GM08714 (cell line): Measurements from ENCODE around the gene FAT2.

ENCODE experiments used
- H3K4me3 ChIP-seq: fragments of 200-500 bp; sonication (Bioruptor generic); 2 replicates; pipeline ENCODE4 v1.5.1; 2014; ENCODE audit warnings: mild to moderate bottlenecking, low read length, inconsistent platforms
- ZNF274 ChIP-seq: IDR thresholded peaks from 2 replicates; pipeline ENCODE4 v1.6.1; 2012; ENCODE audit warnings: mild to moderate bottlenecking, low read depth, low read length

Gene FAT2, protein sequence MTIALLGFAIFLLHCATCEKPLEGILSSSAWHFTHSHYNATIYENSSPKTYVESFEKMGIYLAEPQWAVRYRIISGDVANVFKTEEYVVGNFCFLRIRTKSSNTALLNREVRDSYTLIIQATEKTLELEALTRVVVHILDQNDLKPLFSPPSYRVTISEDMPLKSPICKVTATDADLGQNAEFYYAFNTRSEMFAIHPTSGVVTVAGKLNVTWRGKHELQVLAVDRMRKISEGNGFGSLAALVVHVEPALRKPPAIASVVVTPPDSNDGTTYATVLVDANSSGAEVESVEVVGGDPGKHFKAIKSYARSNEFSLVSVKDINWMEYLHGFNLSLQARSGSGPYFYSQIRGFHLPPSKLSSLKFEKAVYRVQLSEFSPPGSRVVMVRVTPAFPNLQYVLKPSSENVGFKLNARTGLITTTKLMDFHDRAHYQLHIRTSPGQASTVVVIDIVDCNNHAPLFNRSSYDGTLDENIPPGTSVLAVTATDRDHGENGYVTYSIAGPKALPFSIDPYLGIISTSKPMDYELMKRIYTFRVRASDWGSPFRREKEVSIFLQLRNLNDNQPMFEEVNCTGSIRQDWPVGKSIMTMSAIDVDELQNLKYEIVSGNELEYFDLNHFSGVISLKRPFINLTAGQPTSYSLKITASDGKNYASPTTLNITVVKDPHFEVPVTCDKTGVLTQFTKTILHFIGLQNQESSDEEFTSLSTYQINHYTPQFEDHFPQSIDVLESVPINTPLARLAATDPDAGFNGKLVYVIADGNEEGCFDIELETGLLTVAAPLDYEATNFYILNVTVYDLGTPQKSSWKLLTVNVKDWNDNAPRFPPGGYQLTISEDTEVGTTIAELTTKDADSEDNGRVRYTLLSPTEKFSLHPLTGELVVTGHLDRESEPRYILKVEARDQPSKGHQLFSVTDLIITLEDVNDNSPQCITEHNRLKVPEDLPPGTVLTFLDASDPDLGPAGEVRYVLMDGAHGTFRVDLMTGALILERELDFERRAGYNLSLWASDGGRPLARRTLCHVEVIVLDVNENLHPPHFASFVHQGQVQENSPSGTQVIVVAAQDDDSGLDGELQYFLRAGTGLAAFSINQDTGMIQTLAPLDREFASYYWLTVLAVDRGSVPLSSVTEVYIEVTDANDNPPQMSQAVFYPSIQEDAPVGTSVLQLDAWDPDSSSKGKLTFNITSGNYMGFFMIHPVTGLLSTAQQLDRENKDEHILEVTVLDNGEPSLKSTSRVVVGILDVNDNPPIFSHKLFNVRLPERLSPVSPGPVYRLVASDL (N-terminal part only)

GRCh38 chr5:151591144-151591819 lies at the start of gene FAT2:
FAT2 (minus strand) TSS chr5:151591331; CDS start chr5:151568931, 22,400 bp downstream.
- TF ChIP-seq ZNF274 = no peak
- no peak within 1 kb of the TSS for H3K4me3 ChIP-seq

- H3K4me3 ChIP-seq = no peak overlapping the region
- TF ChIP-seq ZNF274 = no peak
Observed at GRCh38 chr5:151638619-151639018, 47.5 kb upstream of the FAT2 start.

GRCh38 chr5:151637676-151638075 lies 46.5 kb upstream of the FAT2 start:
- no peak overlapping the region for H3K4me3 ChIP-seq
- TF ChIP-seq ZNF274 = no peak

DNA sequence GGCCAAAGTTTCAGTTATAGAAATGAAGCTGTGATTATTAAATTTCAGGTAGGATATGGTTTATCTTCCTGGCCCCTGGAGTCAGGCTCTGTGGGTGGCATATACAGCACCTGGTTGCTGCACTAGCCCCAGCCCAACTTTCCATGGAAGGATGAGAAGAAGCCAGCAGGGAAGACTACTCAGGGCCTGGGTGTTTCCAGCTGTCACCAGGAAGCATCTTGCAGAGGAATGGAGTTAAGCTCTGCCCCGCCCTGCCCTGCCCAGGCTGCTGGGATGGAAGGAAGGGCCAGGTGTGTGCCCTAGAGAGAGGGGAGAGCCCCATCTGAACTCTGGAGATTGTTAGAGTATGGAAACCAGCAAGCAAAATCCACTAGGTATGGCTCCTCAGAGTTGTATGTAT lies 42.8 kb upstream of the FAT2 start:
- no peak for TF ChIP-seq ZNF274
- H3K4me3 ChIP-seq = no peak overlapping the region

DNA sequence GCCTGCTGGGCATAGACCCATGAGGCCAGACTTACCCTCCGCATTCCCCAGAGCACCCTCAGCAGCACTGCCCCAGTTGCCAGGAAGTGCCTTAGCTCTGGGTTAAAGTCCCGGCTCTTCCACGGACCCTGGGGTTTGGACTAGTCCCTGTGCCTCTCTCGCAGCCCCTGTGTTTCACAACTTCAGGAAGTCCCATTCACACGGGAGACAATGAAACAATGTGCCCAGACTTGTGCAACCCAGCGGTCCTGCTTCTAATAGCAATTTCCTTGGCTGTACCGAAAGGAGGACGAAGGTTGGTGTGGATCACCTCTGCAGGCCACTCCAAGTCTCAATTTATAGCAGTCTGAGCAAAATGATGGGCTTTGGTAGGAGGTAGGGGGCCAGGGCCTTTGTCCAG lies 41.8 kb upstream of the FAT2 start:
- H3K4me3 ChIP-seq = no peak overlapping the region
- TF ChIP-seq ZNF274 = no peak

DNA sequence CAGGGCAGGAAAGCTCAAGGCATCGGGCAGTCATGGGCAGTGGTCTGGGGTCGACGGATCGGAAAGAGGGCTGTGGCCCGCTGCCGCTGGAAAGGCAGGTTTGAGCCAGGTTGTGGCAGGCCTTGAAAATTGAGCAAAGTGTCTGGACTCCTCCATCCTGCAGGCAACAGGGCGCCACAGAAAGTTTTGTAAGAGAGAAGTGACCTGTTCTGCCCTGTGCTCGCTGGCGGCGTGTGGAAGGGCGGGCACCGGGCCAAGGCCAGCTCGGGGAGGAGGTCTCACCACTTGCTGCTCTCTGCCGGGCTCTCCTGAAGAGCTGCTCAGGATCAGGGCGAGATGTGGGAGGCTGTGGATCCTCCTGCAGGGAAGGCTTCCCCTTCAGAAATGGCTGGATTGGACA lies 41.4 kb upstream of the FAT2 start:
- H3K4me3 ChIP-seq = no peak overlapping the region
- no peak for TF ChIP-seq ZNF274

DNA sequence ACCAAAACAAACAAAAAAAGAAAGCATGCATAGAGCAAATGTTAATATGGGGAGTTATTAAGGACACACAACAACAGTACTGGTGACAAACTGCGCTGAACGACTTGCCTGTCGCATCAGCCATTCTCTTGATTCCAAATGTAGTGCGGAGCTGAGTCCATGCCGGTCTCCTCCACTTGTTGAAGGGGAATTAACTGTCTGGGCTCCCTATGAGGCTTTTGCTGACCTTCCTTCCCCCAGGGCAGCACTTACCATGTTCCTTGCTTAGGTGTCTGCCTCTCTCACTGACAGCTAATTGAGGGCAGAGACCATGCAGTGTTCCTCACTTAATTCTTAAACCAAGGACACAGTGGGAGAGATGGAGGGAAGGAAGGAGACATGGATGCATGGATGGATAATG lies 40.8 kb upstream of the FAT2 start:
- no peak for TF ChIP-seq ZNF274

GRCh38 chr5:151630088-151630487 lies 39.0 kb upstream of the FAT2 start:
- no peak for TF ChIP-seq ZNF274
- no peak overlapping the region for H3K4me3 ChIP-seq

More for the DNA sequence above, 40.8 kb upstream of the FAT2 start:
- H3K4me3 ChIP-seq = no peak overlapping the region

- no peak overlapping the region for H3K4me3 ChIP-seq
- no peak for TF ChIP-seq ZNF274
Observed at GRCh38 chr5:151628112-151628823, 37.1 kb upstream of the FAT2 start.

GRCh38 chr5:151627650-151628049 lies 36.5 kb upstream of the FAT2 start:
- TF ChIP-seq ZNF274 = no peak
- no peak overlapping the region for H3K4me3 ChIP-seq

GRCh38 chr5:151625285-151625684 lies 34.2 kb upstream of the FAT2 start:
- TF ChIP-seq ZNF274 = no peak

DNA sequence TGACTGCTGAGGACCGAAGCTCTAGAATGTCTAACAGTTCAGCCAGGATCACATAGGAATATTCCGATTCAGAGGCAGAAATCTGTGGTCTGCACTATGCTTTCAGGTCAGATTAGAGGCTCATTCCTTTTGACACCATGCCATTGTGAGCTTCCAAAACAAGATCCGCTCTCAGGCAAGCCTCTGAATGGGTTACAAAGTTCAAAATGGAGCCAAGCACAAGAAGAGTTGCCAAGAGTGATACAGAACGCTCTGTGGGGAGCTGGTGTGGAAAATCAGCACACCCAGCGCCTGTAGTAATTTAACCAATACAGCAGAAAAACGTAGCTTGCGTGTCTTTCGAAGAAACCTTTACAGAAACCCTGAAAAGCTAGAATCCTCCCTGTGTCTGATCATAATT lies 33.3 kb upstream of the FAT2 start:
- H3K4me3 ChIP-seq = no peak overlapping the region
- TF ChIP-seq ZNF274 = no peak

More at GRCh38 chr5:151625285-151625684, 34.2 kb upstream of the FAT2 start:
- H3K4me3 ChIP-seq = no peak overlapping the region
